Astrocyte of the cerebellum (primary cell): ENCODE measurements around the gene RILPL2.
"Not testable (repeated sequence)": the region's sequence is repeated elsewhere in the genome, so short reads cannot be mapped to it uniquely, and the experiment has no call there.

Source experiments
- DNase-seq: peaks from one replicate; pipeline ENCODE4 v3.0.0-alpha.2; 2011; ENCODE audit warnings: low read depth
- H3K4me3 ChIP-seq: 2 replicates; pipeline ENCODE4 v1.5.1; 2011; ENCODE audit warnings: mild to moderate bottlenecking, low read depth, low read length, moderate library complexity
- in situ Hi-C: cut with HindIII; loops from 2 replicates; pipeline ENCODE4 v1.10.0; 2017; ENCODE audit warnings: low sequenced_read_pairs
- TF ChIP-seq, protein P1 (sequence below): IDR thresholded peaks from 2 replicates; pipeline ENCODE4 v1.5.1; 2012; ENCODE audit warnings: low read length, low read depth, moderate library complexity, mild to moderate bottlenecking; ENCODE audit errors: missing control alignments

RILPL2 gene

DNA sequence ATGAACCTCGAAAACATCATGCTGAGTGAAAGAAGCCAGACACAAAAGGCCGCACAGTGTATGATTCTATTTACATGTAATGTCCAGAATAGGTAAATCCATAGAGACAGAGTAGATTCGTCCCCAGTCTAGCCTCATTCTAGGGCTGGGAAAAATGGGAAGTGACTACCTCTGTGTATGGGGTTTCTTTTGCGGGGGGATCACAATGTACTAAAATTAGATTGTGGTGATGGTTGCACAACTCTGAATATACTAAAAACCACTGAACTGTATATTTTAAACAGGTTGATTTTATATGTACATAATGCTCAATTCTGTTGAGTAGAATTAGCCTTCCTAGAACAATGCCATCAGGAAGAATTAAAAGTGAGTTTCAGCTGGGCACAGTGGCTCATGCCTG, 6.3 kb upstream of the RILPL2 start:
- no peak overlapping the region for H3K4me3 ChIP-seq
- DNase-seq = no peak
- in situ Hi-C loops = no loop called here
- TF ChIP-seq, protein P1, sequence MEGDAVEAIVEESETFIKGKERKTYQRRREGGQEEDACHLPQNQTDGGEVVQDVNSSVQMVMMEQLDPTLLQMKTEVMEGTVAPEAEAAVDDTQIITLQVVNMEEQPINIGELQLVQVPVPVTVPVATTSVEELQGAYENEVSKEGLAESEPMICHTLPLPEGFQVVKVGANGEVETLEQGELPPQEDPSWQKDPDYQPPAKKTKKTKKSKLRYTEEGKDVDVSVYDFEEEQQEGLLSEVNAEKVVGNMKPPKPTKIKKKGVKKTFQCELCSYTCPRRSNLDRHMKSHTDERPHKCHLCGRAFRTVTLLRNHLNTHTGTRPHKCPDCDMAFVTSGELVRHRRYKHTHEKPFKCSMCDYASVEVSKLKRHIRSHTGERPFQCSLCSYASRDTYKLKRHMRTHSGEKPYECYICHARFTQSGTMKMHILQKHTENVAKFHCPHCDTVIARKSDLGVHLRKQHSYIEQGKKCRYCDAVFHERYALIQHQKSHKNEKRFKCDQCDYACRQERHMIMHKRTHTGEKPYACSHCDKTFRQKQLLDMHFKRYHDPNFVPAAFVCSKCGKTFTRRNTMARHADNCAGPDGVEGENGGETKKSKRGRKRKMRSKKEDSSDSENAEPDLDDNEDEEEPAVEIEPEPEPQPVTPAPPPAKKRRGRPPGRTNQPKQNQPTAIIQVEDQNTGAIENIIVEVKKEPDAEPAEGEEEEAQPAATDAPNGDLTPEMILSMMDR = no peak

DNA sequence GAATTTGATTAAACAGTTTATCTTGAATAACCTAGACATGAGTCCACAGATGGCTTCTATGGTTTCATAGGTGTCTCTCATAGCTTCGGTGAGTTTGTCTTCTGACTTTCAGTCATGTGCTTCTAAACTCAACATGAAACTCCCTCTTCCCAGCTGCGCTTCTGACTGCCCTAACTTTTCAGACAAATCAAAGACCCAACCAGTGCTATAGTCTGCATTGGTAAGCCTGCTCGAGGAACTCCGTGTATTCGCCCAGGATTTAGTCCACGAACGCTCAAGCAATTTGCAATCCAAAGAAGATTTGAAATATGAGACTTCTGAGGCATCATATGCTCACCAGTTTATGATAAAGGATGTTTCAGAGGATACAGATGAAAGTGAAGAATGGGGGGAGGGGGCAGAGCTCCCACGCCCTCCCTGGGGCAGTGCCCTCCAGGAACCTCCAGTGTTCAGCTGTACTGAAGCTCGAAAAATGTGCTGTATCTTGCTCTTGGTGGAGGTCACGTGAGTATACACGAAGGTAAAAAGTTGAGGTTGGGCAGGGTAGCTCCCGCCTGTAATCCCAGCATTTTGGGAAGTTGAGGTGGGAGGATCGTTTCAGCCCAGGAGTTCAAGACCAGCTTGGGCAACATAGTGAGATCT, 5.2 kb upstream of the RILPL2 start:
- no peak for DNase-seq
- TF ChIP-seq, protein P1 = no peak
- in situ Hi-C loops = no loop called here
- no peak overlapping the region for H3K4me3 ChIP-seq

DNA sequence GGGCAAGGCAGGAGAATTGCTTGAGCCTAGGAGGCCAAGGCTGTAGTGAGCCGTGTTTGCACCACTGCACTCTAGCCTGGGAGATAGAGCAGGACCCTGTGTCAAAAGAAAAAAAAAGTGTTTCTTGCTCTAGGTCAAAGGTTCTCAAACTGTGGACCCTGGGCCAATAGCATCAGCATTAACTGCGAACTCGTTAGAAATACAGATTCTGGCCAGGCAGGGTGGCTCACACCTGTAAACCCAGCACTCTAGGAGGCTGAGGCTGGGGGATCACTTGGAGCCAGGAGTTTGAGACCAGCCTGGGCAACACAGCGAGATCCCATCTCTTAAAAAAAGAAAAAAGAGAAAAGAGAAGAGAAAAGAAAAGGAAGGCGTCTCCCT, 858 bp downstream of the RILPL2 start:
- in situ Hi-C loops = no loop called here
- H3K4me3 ChIP-seq = peak overlapping the region; percentile 88
- DNase-seq = no peak
- TF ChIP-seq, protein P1 = no peak

DNA sequence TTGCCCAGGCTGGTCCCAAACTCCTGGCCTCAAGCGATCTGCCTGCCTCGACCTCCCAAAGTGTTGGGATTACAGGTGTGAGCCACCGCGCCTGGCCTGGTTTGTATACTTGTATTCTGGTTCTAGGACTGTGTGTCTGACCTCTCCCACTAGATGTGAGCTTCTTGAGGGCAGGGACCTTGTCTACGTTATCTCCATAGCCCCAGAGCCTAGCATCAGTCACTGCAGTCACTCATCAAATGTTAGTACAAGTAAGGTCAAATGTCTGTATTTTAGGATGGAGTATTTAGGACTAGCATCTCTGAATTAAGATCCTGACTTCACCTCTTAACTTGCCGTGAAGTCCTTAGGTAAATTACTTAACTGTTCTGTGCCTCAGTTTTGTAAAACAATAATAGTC, 2.9 kb downstream of the RILPL2 start:
- TF ChIP-seq, protein P1 = no peak
- in situ Hi-C loops = no loop called here
- DNase-seq = no peak
- no peak overlapping the region for H3K4me3 ChIP-seq

DNA sequence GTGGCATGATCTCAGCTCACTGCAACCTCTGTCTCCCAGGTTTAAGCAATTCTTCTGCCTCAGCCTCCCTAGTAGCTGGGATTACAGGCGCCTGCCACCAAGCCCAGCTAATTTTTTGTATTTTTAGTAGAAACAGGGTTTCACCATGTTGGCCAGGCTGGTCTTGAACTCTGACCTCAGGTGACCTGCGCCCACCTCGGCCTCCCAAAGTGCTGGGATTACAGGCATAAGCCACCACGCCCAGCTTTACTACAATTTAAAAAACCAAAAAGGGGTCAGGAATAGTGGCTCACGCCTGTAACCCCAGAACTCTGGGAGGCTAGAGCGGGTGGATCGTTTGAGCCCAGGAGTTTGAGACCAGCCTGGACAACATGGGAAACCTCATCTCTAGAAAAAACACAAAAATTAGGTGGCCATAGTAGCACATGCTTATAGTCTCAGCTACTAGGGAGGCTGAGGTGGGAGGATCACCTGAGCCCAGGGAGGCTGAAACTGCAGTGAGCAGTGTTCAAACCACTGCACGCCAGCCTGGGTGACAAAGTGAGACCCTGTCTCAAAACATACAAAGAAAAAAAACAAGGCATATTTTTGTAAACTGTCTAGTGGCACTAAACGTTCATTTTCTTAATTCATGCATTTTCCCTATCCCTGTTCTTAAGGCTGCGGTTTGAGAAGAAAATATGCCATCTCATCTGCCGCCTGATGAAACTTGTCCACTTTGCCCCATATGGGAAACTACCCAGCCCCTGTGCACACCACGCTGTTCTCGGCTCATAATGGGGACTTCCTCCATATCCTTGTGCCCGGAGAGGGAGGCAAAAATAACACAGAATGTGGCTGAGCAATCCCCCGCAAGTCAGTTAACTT, 4.3 kb downstream of the RILPL2 start:
- in situ Hi-C loops, H3K4me3 ChIP-seq, DNase-seq: not testable (repeated sequence)

DNA sequence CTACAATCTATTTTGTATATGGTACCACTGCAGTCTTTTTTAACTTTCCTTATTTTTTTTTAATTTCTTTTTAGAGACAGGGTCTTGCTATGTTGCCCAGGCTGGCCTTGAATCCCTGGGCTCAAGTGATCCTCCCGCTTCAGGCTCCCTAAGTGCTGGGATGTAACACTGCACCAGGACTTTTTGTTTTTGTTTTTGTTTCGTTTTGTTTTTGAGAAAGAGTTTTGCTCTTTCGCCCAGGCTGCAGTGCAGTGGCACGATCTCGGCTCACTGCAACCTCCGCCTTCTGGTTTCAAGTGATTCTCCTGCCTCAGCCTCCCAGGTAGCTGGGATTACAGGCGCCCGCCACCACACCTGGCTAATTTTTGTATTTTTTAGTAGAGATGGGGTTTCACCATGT, 7.4 kb downstream of the RILPL2 start:
- DNase-seq, in situ Hi-C loops, H3K4me3 ChIP-seq: not testable (repeated sequence)

DNA sequence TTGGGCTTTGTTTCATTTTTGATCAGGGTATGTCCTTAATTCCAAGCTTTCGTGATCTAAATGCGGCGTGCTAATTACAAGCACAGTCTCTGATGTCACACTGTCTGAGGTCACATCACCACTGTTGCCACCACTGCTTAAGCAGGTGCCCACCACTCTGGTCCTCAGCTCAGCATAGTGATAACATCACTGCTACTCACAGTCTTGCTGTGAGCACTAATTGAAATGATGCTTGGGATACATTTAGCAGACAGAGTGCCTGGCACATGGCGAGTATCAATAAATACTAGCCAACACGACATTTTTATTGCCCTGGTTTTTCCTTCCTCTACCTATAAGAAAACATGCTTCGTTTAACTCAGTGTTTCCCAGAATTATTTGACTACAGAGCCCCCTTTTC, 7.9 kb downstream of the RILPL2 start:
- no peak overlapping the region for H3K4me3 ChIP-seq
- TF ChIP-seq, protein P1 = no peak
- in situ Hi-C loops = no loop called here
- no peak for DNase-seq
